DMS53 treated with DMSO at 0.1 percent for 48 hours (cell line): Measurements from ENCODE around the gene IGFL3.
"Not testable (repeated sequence)": the region's sequence is repeated elsewhere in the genome, so short reads cannot be mapped to it uniquely, and the experiment has no call there.

Experiments used
- DNase-seq: peaks from one replicate; lab custom pipeline; 2025; ENCODE audit not compliant: unreplicated experiment; lab: John Stamatoyannopoulos, UW

IGFL3 gene

GRCh38 chr19:46124638-46125115, at the start of gene IGFL3:
Gene IGFL3 (minus strand): TSS chr19:46124688. CDS start chr19:46124649, 39 bp downstream.
- no peak for DNase-seq

- DNase-seq: no peak
Observed at GRCh38 chr19:46173886-46174480, 49.5 kb upstream of the IGFL3 start.

- DNase-seq: no peak
Observed at GRCh38 chr19:46162731-46163130, 38.2 kb upstream of the IGFL3 start.

- not testable (repeated sequence) for DNase-seq
Observed at GRCh38 chr19:46161642-46162257, 37.3 kb upstream of the IGFL3 start.

GRCh38 chr19:46160233-46160775, 35.8 kb upstream of the IGFL3 start:
- no peak for DNase-seq

- DNase-seq: no peak
Observed at GRCh38 chr19:46159418-46160232, 35.1 kb upstream of the IGFL3 start.

- no peak for DNase-seq
Observed at GRCh38 chr19:46155237-46155636, 30.7 kb upstream of the IGFL3 start.

GRCh38 chr19:46150606-46151005, 26.1 kb upstream of the IGFL3 start:
- no peak for DNase-seq

GRCh38 chr19:46147791-46148288, 23.4 kb upstream of the IGFL3 start, which contains the start of gene IGFL2:
Gene IGFL2 (plus strand): TSS chr19:46148238. CDS start chr19:46148279, 41 bp downstream.
- no peak for DNase-seq

- no peak for DNase-seq
Observed at GRCh38 chr19:46147166-46147740, 22.8 kb upstream of the IGFL3 start.

GRCh38 chr19:46144756-46145155, 20.3 kb upstream of the IGFL3 start:
- no peak for DNase-seq

GRCh38 chr19:46142294-46142693, 17.8 kb upstream of the IGFL3 start:
- no peak for DNase-seq

- DNase-seq: no peak
Observed at GRCh38 chr19:46141421-46141820, 16.9 kb upstream of the IGFL3 start.

GRCh38 chr19:46137915-46138473, 13.5 kb upstream of the IGFL3 start:
- no peak for DNase-seq

GRCh38 chr19:46134527-46134926, 10.0 kb upstream of the IGFL3 start:
- no peak for DNase-seq

- DNase-seq: no peak
Observed at GRCh38 chr19:46133777-46134241, 9.3 kb upstream of the IGFL3 start.

- DNase-seq: peak; percentile 65
Observed at GRCh38 chr19:46133101-46133627, 8.7 kb upstream of the IGFL3 start.

GRCh38 chr19:46132508-46133100, 8.1 kb upstream of the IGFL3 start:
- no peak for DNase-seq

GRCh38 chr19:46131485-46132143, 7.1 kb upstream of the IGFL3 start:
- DNase-seq: no peak
